ENCODE data around the gene PPP3CA.

DNA sequence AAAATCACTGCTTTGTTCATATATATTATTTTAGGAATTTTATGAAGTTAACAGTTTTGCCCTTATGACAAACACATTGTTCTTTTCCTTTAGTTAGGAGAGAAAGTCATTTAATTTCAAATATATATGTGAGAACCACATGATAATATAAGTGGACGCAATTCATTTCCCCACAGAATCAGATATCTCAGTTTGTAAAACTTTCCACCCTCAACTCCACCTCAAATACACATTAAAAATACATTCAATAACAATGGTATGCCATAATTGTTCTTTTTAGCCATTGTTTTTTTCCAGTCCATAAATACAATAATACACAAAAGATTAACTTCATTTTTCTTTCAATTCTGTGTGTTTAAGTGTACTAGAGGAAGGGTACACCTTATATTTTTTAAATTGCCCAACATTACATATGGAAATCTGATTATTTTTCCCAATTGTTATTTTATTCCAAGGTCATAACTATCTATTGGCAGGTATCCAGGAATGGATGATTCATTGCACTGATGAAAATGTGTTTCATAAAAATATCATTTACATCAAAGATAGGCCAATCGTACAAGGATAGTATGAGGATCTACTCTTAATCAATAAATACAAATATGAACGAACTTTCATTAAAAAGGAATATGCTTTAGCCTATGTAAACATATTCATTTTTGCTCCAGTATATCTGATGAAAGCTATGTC is 125.0 kb downstream of the PPP3CA start:
- TF ChIP-seq EP300 (IDR thresholded peaks at IDR 0.05) = no peak
- TF ChIP-seq, protein P1, sequence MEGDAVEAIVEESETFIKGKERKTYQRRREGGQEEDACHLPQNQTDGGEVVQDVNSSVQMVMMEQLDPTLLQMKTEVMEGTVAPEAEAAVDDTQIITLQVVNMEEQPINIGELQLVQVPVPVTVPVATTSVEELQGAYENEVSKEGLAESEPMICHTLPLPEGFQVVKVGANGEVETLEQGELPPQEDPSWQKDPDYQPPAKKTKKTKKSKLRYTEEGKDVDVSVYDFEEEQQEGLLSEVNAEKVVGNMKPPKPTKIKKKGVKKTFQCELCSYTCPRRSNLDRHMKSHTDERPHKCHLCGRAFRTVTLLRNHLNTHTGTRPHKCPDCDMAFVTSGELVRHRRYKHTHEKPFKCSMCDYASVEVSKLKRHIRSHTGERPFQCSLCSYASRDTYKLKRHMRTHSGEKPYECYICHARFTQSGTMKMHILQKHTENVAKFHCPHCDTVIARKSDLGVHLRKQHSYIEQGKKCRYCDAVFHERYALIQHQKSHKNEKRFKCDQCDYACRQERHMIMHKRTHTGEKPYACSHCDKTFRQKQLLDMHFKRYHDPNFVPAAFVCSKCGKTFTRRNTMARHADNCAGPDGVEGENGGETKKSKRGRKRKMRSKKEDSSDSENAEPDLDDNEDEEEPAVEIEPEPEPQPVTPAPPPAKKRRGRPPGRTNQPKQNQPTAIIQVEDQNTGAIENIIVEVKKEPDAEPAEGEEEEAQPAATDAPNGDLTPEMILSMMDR (IDR thresholded peaks at IDR 0.05) = no peak
